Amygdala (tissue), 56 donors: ENCODE results near the gene ARID4B.
"Not testable (repeated sequence)": the region's sequence is repeated elsewhere in the genome, so short reads cannot be mapped to it uniquely, and the experiment has no call there.

Experiments
- DNase-seq, 56 donors: peaks; one replicate each; lab custom pipeline; 2025; lab: John Stamatoyannopoulos, UW

The ARID4B gene

DNA sequence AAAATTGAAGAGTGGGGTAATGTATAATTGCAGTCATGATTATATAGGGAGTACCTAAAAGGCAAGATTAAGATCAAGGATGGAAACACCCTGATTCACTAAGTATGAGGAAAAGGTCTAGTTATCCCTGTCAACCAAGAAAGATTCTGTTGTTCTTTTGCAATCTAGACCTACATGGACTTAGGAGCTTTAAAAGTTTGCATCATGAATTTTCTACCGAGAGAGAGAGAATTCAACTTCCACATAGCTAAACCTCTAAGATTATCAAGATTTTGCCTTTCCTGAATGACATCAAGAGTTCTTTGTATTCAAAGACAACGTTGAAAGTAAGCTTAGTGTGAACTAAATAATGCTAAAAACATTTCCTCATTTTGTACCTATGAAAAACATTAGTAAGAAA lies 88.1 kb downstream of the ARID4B start:
- DNase-seq = no peak

DNA sequence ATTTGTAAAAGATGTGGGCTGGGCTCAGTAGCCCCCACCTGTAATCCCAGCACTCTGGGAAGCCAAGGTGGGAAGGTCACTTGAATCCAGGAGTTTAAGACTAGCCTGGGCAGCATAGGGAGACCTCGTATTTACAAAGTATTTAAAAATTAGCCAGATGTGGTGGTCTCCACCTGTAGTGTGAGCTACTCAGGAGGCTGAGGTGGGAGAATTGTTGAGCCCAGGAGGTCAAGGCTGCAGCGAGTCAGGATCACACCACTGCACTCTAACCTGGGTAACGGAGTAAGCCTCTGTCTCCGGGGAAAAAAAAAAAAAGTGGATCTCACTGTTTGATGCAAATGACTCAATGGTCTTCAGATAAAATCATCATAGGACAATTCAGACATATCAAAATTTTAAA lies 89.4 kb downstream of the ARID4B start:
- DNase-seq = no peak

DNA sequence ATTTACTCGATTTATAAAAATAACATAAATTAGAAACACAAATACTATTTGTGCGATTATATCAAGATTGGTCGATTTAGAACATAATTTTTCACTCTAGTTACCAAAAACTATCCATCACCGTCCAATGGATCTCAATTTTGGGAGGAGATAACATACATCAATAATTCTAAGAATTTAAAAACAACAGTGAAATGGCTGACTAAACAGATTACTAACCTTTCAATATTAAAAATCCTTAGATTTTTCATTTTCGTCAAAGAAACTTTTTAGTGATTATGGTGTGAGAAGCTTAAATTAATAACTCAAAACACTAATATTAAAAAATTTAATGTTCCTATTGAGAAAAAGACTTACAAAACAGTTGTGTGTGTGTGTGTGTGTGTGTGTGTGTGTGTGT lies 91.9 kb downstream of the ARID4B start:
- no peak for DNase-seq

DNA sequence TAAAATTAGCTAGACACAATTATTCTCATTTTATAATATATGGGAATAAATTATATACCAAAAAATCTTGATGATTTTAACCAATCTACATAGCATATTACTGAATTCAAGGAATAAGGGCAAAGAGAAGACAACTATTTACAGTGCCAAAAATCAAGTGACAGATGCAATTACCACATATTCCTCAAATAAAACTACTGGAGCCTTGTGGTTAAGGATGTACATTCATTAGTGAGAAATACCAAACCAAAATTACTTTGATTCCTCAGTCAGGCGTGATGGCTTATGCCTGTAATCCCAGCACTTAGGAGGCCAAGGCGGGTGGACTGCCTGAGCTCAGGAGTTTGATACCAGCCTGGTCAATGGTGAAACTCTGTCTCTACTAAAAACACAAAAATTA lies 98.1 kb downstream of the ARID4B start:
- no peak for DNase-seq

DNA sequence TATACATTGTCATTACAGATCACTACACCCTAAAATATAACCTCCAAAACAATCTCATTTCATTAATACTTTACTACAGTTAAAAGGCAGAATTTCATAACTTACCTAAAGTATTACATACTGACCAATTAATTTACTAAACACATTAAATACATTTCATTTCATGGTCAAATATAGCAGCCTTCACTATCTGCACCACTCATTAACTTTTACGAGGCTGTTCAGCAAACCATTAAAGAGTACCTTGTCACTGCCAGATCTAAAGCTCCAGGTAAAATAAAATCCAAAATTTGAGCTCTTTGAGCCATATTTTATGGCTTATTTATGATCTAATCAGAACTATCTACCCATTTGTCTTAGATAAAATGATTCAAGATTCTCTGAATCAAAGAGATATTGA lies 100.6 kb downstream of the ARID4B start:
- DNase-seq = no peak

DNA sequence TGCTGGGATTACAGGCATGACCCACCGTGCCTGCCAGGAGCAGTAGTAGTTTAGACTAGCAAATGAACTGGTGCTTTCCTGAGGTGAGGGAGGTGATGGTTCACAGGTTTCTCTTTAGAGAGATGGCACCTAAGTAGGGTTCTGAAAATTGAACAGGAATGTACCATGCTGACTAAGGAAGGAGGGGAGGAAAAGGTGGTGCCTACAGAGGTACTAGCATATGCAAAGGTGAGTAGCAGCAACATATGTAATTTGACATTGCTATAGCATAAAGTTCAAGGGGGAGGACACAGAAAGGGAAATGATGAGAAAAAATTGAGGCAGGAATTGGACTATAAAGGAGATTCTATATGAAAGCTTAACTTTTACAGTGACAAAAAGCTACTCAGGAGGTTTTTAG lies 101.0 kb downstream of the ARID4B start:
- no peak for DNase-seq

DNA sequence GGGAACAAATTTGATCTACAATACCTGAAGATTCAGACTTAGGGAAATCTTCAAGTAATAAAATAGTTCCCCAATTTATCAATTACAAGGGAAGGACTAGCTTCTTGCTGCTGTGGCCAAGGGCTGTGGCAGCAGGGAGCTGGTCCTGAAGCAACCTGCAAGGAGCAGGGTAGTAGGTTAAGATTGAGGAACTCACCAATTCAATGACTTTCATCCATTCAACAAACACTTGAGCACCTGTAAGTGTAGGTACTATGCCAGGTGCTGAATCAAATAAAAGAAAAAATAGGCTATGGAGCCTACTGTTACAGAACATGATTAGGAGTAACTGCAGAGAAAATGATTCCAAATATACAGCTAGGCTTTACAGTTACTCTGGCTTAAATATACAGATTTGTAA lies 102.7 kb downstream of the ARID4B start:
- no peak for DNase-seq

DNA sequence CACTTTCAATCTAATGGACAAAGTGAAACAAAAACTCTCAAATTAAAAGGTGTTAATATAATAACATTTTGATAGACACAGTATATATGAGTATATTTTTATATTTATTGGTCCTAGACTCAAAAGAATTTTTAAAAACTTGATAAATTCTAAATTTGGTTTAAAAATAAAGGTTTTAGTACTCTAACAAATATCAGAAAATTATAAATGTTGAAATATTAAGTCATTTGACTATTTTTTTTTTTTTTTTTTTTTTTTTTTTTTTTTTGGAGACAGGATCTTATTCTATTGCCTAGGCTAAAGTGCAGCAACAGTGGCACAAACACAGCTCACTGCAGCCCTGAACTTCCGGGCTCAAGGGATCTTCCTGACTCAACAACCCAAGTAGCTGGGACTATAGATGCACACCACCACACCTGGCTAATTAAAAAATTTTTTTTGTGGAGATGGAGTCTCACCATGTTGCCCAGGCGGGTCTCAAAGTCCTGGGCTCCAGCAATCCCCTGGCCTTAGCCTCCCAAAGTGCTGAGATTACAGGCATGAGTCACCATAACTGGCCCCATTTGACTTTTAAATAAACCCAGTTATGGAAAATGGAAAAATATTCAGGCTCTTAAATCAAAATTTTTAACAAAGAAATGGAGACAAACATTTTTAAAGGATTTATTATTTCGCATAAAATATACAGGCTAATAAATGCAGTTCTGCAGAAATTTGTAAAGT lies 106.2 kb downstream of the ARID4B start:
- no peak for DNase-seq

DNA sequence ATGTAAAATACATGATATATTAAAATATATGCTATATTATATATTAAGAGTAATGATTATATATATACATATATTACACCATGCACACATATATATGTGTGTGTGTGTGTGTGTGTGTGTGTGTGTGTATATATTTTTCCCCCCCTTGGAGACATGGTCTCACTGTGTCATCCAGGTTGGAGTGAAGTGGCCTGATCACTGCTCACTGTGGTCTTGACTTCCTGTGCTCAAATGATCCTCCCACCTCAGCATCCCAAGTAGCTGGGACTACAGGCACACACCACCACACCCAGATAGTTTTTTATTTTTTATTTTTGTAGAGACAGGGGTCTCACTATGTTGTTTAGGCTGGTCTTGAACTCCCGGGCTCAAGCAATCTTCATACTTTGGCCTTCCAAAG lies 112.5 kb downstream of the ARID4B start:
- no peak for DNase-seq

DNA sequence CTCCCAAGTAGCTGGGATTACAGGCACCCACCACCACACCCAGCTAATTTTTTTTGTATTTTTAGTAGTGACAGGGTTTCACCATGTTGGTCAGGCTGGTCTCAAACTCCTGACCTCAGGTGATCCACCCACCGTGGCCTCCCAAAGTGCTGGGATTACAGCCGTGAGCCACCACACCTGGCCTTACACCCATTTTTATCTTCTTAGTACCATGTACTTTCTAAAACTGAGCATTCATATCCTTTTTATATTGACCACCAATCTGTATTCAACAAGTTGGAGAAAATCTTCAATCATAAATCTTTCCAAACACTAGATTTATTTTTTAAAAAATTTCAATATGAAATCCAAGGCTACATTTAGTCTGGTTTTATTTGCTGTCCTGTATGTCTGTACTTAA lies 113.0 kb downstream of the ARID4B start:
- not testable (repeated sequence) for DNase-seq

DNA sequence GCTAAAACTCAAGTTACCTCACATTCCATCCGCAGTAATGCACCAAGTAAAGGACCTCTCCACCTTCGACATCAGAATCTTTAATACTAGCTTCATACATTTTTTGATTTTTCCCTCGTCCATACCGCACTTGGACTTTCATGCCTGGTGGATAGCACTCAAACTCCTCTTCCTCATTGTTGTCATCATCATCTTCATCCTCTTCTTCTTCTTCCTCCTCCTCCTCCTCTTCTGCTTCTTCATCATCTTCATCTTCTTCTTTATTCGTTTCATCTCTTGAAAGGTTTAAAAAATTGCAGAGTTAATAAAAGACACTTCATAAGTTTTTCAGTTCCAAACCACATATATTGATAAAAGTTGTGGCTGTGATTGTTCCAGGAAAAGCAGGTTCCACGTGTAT lies 114.2 kb downstream of the ARID4B start:
- no peak for DNase-seq

DNA sequence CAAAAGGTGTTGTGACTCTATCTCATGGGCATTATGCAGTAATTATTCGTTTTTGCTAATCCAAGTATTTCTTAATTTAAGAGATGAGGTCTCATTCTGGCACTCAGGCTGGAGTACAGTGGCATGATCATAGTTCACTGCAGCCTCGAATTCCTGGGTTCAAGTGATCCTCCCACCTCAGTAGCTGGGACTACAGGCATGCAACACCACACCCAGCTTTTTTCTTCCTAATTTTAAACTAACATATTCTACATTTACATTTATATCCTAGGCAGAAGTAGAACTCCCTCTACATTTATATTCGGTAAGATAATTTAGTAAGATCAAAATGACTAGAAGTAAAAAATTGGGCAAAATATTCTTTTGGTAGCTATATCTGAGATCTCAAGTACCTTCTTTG lies 116.5 kb downstream of the ARID4B start:
- DNase-seq = no peak

DNA sequence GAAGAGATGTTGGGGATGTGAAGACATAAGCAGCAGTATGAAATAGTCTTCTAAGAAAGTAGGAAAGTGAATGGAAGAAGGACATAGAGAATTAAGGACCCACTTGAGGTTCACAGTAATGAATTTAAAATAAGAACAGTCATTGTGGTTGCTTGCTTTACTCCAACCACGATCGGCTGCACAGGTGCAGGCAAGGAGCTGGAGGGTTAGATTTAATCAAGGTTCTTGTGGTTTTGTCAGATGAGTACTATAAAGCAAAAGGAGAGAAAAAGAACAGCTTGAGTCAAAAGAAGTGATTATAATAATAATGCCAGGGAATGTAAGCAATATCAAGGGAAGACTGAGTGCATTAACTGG lies 120.8 kb downstream of the ARID4B start:
- no peak for DNase-seq

DNA sequence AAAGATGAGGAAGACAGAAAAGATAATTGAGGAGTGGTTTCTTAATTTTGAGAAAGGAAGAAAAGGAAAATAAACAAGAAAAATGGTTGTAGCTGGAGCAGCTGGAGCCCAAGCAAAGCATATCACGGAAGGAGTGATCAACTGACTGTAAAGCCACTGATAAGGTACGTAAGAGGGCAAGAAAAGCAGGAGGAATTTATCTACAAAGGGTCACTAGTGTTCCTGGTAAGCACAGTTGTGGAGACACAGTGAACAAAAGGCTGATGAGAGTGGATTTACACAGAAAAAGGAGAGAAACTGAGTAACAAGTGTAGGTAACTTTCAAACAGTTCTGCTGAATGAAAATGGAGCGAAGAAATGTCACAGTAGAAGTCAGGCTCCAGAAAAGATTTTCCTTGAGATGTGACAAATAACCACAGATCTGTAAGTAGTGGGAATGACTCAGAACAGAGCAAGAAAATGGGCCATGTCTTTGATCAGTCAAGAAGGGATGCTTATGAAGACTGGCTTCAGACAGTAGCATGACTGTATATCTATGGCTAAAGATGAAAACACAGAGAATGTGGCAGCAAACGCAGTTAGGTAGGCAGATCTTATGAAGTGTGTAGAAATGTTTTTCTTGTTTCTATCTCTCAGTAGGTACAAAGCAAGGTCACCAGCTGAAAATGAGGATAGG lies 121.3 kb downstream of the ARID4B start:
- DNase-seq = no peak

DNA sequence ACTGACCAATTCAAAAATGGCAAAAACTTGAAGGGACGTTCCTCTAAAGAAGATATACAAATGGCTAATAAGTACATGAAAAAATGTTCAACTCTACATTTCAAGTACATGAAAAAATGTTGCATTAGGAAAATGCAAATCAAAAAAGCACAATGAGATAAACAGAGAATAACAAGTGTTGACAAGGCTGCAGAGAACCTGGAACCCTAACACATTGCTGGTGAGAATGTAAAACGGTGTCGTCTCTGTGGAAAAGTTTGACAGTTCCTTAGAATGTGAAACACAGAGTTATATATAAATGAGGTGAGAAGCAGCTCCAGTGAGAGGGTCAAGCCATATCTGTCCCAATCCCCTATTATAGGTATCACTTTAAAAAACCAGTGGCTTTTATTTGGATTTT lies 122.3 kb downstream of the ARID4B start:
- DNase-seq = no peak

DNA sequence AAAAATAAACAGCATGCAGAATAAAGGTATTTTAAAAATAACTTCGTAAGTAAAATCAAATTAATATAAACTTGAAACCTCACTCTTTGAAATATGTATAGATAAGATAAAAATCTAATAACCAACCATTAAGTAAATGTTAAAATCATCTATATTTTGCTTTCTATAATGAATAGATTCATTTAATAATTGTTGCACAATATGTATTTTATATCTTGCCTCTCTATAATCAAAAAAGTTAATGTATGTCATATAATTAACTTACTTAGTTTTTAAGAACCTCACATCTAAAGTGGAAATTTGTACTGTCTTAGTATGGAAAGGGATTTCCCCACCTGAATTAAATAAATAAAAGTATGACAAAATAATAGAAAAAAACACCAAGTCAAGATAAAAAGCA lies 124.6 kb downstream of the ARID4B start:
- no peak for DNase-seq

DNA sequence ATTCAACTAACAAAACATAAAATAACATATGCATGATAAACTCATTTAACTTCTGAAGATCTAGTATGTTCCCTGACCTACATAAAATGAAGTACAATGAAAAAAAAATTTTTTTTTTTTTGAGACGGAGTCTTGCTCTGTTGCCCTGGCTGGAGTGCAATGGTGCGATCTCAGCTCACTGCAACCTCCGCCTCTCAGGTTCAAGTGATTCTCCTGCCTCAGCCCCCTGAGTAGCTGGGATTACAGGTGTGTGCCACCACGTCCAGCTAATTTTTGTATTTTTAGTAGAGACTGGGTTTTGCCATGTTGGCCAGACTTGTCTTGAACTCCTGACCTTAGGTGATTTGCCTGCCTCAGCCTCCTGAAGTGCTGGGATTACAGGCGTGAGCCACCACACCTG lies 125.5 kb downstream of the ARID4B start:
- DNase-seq = not testable (repeated sequence)

DNA sequence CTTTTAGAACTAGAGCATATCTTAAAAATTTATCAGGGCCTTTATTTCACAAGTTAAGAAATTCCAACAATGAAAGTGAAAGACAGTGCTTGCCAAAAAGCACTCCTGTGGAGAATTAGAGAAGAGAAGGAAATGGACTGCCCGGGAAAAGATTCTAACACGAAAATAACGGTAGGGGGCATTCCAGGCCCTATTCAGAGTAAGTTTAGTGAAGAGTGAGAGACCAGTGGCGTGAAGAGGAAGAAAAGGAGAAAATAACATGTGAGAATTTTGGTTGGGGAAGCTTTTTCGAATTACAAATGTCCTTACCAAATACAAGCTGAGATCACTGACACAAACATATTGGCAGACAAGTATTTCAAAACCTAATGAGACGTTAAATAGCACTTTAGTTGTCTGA lies 128.5 kb downstream of the ARID4B start:
- DNase-seq = no peak

DNA sequence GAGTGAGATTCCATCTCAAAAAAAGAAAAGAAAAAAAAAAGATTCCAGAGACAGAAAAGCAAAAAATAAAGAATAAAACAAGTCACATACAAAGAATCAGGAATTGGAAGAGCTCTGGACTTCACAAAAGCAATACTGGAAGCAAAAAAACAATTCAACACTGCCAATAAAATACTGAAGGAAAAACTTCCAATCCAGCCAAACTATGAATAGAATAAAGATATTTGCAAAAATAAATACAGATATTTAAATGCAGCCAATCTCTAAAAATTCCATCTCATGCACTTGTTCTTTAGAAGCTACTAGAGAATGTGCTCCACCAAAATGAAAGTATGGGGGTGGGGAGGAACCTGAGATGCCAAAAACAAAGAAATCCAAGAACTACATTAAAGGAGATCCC lies 137.5 kb downstream of the ARID4B start:
- DNase-seq = no peak

DNA sequence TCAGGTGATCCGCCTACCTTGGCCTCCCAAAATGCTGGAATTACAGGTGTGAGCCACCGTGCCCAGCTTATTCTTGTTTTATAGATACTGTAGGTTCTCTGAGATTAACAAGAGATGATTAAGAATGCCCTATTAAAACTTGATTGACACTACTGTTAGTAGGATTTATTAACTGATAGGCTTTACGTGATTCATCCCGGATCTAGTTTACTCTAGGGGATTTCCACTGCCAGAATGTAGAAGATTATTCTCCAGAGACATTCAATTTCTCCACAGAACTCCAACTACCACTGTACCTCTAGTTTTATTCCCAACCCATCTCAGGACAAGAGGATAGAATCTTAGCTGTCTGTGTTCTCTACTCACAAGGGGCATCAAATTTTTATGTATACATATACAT lies 140.7 kb downstream of the ARID4B start:
- no peak for DNase-seq

DNA sequence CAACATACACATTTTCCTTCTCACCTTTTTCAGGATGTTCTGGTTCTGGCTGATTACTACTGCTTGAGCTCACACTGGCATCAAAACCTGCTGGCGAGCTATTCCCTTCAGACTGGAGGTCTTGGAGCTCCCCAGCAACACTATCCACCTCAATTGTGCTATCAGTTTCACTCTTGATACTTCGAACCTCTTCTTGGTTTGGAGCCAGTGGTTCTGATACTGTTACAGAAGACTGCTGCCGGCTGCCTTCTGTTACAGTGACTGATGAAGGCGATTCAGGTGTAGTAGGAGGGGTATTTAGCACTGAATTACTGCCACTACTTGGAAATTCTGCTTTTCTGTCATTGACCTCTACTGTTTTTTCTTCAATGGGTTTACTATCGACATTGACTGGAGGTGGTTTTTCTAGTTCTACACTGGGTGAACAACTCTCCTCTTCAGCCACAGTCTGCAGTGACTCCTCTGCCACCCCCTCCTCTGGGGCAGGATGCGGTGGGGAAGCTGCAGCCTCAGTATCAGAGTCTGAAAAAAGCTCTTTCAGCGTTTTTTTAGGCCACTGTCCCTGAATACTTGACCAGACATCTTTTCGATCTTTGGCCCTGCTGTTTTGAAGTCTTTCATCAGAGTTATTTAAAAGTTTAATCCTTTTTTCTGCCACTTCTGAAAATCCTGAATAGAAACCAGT lies 146.3 kb downstream of the ARID4B start:
- DNase-seq = no peak

DNA sequence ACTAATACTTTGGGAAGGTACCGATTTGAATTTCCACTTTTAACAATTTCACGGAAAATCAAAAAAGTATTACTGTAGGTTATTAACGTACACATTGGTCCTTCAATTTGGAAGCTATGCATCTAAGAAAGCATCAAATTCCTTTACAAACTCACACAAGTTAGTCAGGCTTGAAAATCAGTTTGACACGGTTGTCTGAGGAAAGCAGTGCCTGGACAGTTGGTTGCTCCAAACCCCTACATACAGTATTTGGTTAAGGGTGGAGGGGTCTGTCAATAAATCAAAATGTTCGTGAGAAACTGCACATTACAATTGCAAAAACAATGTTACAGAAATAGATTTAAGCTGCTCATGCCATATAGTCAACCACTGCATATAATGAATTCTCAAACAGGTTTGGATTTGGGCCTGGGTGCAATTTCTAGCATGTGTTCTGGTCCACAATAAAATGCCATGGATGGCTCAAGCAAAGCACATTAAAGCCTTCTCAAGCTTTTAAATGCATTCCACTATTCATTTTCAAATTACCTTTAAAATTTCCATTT lies 147.0 kb downstream of the ARID4B start:
- DNase-seq = no peak
